Sigmoid colon (tissue), 7 donors: ENCODE measurements around the gene CNTNAP4. TPM values are rescaled to one million over a fixed set of nuclear protein-coding genes. Genes with fewer than 3 reads are reported as not detected.

Experiments used
- DNase-seq: peaks from one replicate; pipeline ENCODE4 v3.0.0-alpha.2; 2019
- H3K27ac ChIP-seq, 4 donors: fragments of 200-600 bp; sonication (generic); one replicate each; pipeline ENCODE4 v1.5.1; 2016 to 2019; ENCODE audit warnings: mild to moderate bottlenecking in 1 of 4
- H3K27me3 ChIP-seq, 3 donors: fragments of 200-600 bp; sonication (generic); one replicate each; pipeline ENCODE4 v1.5.1; 2019; ENCODE audit warnings: mild to moderate bottlenecking in 1 of 3
- H3K36me3 ChIP-seq, 4 donors: fragments of 200-600 bp; sonication (generic); one replicate each; pipeline ENCODE4 v1.5.1; 2016 to 2019
- H3K4me1 ChIP-seq, 4 donors: fragments of 200-600 bp; sonication (generic); one replicate each; pipeline ENCODE4 v1.5.1; 2017 to 2019
- H3K4me3 ChIP-seq, 4 donors: fragments of 200-600 bp; sonication (generic); one replicate each; pipeline ENCODE4 v1.5.1; 2017 to 2019; ENCODE audit warnings: mild to moderate bottlenecking in 2 of 4, moderate library complexity in 1 of 4
- H3K9me3 ChIP-seq, 4 donors: fragments of 200-600 bp in 3 of 4; sonication (generic) in 3 of 4; one replicate each; pipeline versions ENCODE4 v1.5.1 to v1.6.1; 2013 to 2019
- CTCF ChIP-seq, 4 experiments: fragments of 450-650 bp in 3 of 4; fragments of 200-600 bp in 1 of 4; IDR thresholded peaks; one replicate each; pipeline ENCODE4 v1.5.1; 2016 to 2019; ENCODE audit warnings: antibody characterized with exemption in 4 of 4, mild to moderate bottlenecking in 3 of 4, moderate library complexity in 2 of 4
- EP300 ChIP-seq, 4 donors: sonication (generic); formaldehyde crosslinking; IDR thresholded peaks; one replicate each; pipeline ENCODE4 v1.6.1; 2017; ENCODE audit warnings: antibody characterized with exemption in 4 of 4
- POLR2A ChIP-seq, 2 donors: fragments of 450-650 bp; IDR thresholded peaks; one replicate each; pipeline ENCODE4 v1.6.1; 2016; ENCODE audit warnings: antibody characterized with exemption in 2 of 2, mild to moderate bottlenecking in 2 of 2, moderate library complexity in 2 of 2
- POLR2AphosphoS5 ChIP-seq, 4 donors: sonication (generic); formaldehyde crosslinking; IDR thresholded peaks; one replicate each; pipeline ENCODE4 v1.6.1; 2017; ENCODE audit warnings: antibody characterized with exemption in 4 of 4
- WGBS, 2 donors: extraction: QIAGEN DNeasy Blood & Tissue Kit; methylation state at CpG; one replicate each; pipeline ENCODE4 v1.1.7; 2013; 5-methylcytosine and 5-hydroxymethylcytosine counted together
- intact Hi-C: fragments of 100-400 bp; cut with DNase I; formaldehyde crosslinking; loops from one replicate; pipeline ENCODE4 v1.15.1; 2023
- polyA plus RNA-seq, 3 donors: library from polyadenylated mRNA; stranded (reverse); fragments of 200-250 nt; gene quantifications; one replicate each; pipeline ENCODE4 v1.2.3, GENCODE V29; 2013
- total RNA-seq, 4 donors: library from RNA; depleted of rRNA; stranded (reverse); fragments of >200 nt; gene quantifications; one replicate each; pipeline ENCODE4 v1.1.0, GENCODE V29; 2016
- donor health status: healthy with polysubstance abuse.
- donor health status: Bipolar disorder and iron deficiency.
- donor health status: healthy.

CNTNAP4 gene
- total and polyA plus RNA-seq, 7 donors = under 0.01 to 1.4 (median 0.22) TPM; not detected in 1

GRCh38 chr16:76503091-76503490 is 225.9 kb downstream of the CNTNAP4 start:
- H3K4me3 ChIP-seq = no peak overlapping the region
- no peak overlapping the region for H3K27ac ChIP-seq
- DNase-seq = no peak
- TF ChIP-seq POLR2AphosphoS5 (IDR thresholded peaks at IDR 0.05) (no peak), EP300 (IDR thresholded peaks at IDR 0.05) (no peak), CTCF (IDR thresholded peaks at IDR 0.05) (no peak), POLR2A (IDR thresholded peaks at IDR 0.05) (no peak)
- intact Hi-C loops = no loop called here
- no peaks in the 10 kb centered on the region for H3K36me3 ChIP-seq
- no peaks in the 10 kb centered on the region for H3K4me1 ChIP-seq
- H3K27me3 ChIP-seq = no peaks in the 10 kb centered on the region
- H3K9me3 ChIP-seq = no peaks in the 10 kb centered on the region

- no peaks in the 10 kb centered on the region for H3K27me3 ChIP-seq
- TF ChIP-seq EP300 (IDR thresholded peaks at IDR 0.05) = no peak
- no peak for TF ChIP-seq CTCF (IDR thresholded peaks at IDR 0.05)
- TF ChIP-seq POLR2A (IDR thresholded peaks at IDR 0.05) = no peak
- TF ChIP-seq POLR2AphosphoS5 (IDR thresholded peaks at IDR 0.05) = no peak
- DNase-seq = no peak
- intact Hi-C loops = no loop called here
- H3K4me1 ChIP-seq = no peaks in the 10 kb centered on the region
- no peak overlapping the region for H3K27ac ChIP-seq
- H3K36me3 ChIP-seq = no peaks in the 10 kb centered on the region
- no peaks in the 10 kb centered on the region for H3K9me3 ChIP-seq
- WGBS, 2 donors = 76 to 85% methylated on average over 3 of the region's 3 CpGs
- no peak overlapping the region for H3K4me3 ChIP-seq
Measured at GRCh38 chr16:76511203-76511602, 234.0 kb downstream of the CNTNAP4 start.

- no peak for TF ChIP-seq POLR2A (IDR thresholded peaks at IDR 0.05)
- TF ChIP-seq POLR2AphosphoS5 (IDR thresholded peaks at IDR 0.05) = no peak
- TF ChIP-seq CTCF (IDR thresholded peaks at IDR 0.05) = no peak
- TF ChIP-seq EP300 (IDR thresholded peaks at IDR 0.05) = no peak
- Histone ChIP-seq H3K4me1 (no peaks in the 10 kb centered on the region), H3K9me3 (no peaks in the 10 kb centered on the region), H3K4me3 (no peak overlapping the region), H3K27ac (no peak overlapping the region), H3K36me3 (no peaks in the 10 kb centered on the region), H3K27me3 (no peaks in the 10 kb centered on the region)
- intact Hi-C loops = no loop called here
- 79 to 83% methylated on average over 1 of the region's 1 CpG for WGBS, 2 donors
- DNase-seq = no peak
Measured at GRCh38 chr16:76518781-76519180, 241.6 kb downstream of the CNTNAP4 start.

GRCh38 chr16:76524356-76524755 is 247.2 kb downstream of the CNTNAP4 start:
- no peak overlapping the region for H3K27ac ChIP-seq
- no peaks in the 10 kb centered on the region for H3K4me1 ChIP-seq
- H3K4me3 ChIP-seq = no peak overlapping the region
- 63 to 85% methylated on average over 2 of the region's 2 CpGs for WGBS, 2 donors
- intact Hi-C loops = no loop called here
- H3K36me3 ChIP-seq = no peaks in the 10 kb centered on the region
- H3K9me3 ChIP-seq = no peaks in the 10 kb centered on the region
- H3K27me3 ChIP-seq = no peaks in the 10 kb centered on the region
- DNase-seq = no peak
- no peak for TF ChIP-seq POLR2A (IDR thresholded peaks at IDR 0.05)
- TF ChIP-seq POLR2AphosphoS5 (IDR thresholded peaks at IDR 0.05) = no peak
- no peak for TF ChIP-seq CTCF (IDR thresholded peaks at IDR 0.05)
- no peak for TF ChIP-seq EP300 (IDR thresholded peaks at IDR 0.05)

GRCh38 chr16:76524769-76525168 is 247.6 kb downstream of the CNTNAP4 start:
- H3K9me3 ChIP-seq = peaks cover 0 to 2% (median 0%) of the 10 kb centered on the region in 4 donors
- no peaks in the 10 kb centered on the region for H3K36me3 ChIP-seq
- no peak for DNase-seq
- H3K4me3 ChIP-seq = no peak overlapping the region
- H3K27me3 ChIP-seq = no peaks in the 10 kb centered on the region
- H3K4me1 ChIP-seq = no peaks in the 10 kb centered on the region
- intact Hi-C loops = no loop called here
- TF ChIP-seq EP300 (IDR thresholded peaks at IDR 0.05) (no peak), POLR2AphosphoS5 (IDR thresholded peaks at IDR 0.05) (no peak), POLR2A (IDR thresholded peaks at IDR 0.05) (no peak), CTCF (IDR thresholded peaks at IDR 0.05) (no peak)
- H3K27ac ChIP-seq = no peak overlapping the region
